ENCODE data around the gene CPNE4. TPM values are rescaled to one million over a fixed set of nuclear protein-coding genes. Genes with fewer than 3 reads are reported as not detected.

CPNE4 gene
- total and polyA plus RNA-seq, 2 donors (not counting 3 experiments of a cell fraction or from before 2014, with no cell fraction given) = not detected

DNA sequence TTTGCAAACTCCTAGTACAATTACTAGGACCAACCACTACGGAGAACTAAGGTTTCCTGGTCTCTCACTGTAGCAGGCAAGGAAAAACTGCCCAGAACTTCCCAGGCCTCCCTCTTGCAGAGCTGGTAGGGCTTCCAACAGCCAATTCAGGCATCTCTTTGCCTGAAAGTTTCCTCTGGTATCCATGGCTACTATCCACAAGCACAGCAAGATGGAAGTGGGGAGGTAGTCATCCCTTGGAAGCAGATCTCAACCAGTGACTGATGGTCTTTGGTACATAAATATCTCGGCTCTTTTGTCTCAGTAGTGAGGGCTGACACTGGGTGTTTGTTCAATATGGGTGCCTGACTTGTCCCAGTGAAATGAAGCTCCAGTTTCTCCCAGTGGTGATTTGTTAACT, 330.7 kb downstream of the CPNE4 start:
- no peak overlapping the region for H2AFZ ChIP-seq (ENCODE audit: low read depth, low read length)
- DNase-seq (ENCODE audit: low read depth, low spot score) = no peak
- no peaks in the 10 kb centered on the region for H3K27me3 ChIP-seq (ENCODE audit: control insufficient read depth in 2 of 2, insufficient read depth in 2 of 2, low read length in 2 of 2)
- H3K4me1 ChIP-seq (ENCODE audit: control insufficient read depth, extremely low read depth, insufficient read depth, low read length) = no peaks in the 10 kb centered on the region
- no peak for FAIRE-seq
- no peaks in the 10 kb centered on the region for H3K9me1 ChIP-seq (replicated peaks; ENCODE audit: control insufficient read depth, extremely low read depth, insufficient read depth, low read length)
- ChIA-PET POLR2A (no interaction called here), CTCF (no interaction called here)
- H3K79me2 ChIP-seq (ENCODE audit: control insufficient read depth, insufficient read depth, low read length) = no peaks in the 10 kb centered on the region
- intact Hi-C loops (cut with micrococcal nuclease) = no loop called here
- no peak overlapping the region for H3K9ac ChIP-seq (replicated peaks; ENCODE audit: extremely low read depth, insufficient read depth, low read length)
- H3K36me3 ChIP-seq (ENCODE audit: control insufficient read depth in 2 of 2, extremely low read depth in 1 of 2, insufficient read depth in 2 of 2, low read length in 2 of 2) = no peaks in the 10 kb centered on the region
- no peaks in the 10 kb centered on the region for H3K9me3 ChIP-seq (replicated peaks; ENCODE audit: control insufficient read depth, insufficient read depth, low read length)
- no peak overlapping the region for H3K4me3 ChIP-seq (replicated peaks in 1 of 3; ENCODE audit: insufficient read depth in 1 of 3, low read depth in 1 of 3, low read length in 3 of 3)
- TF ChIP-seq EZH2 (IDR thresholded peaks at IDR 0.05; ENCODE audit: borderline replicate concordance, low read depth, low read length, severe bottlenecking) (no peak), JUN (IDR thresholded peaks at IDR 0.05; ENCODE audit: borderline replicate concordance, insufficient read depth, insufficient read length, low read depth) (no peak), CTCF (IDR thresholded peaks at IDR 0.05; ENCODE audit: extremely low read depth in 1 of 2, insufficient read depth in 1 of 2, low read depth in 1 of 2, low read length in 2 of 2) (no peak), MAX (IDR thresholded peaks at IDR 0.05; ENCODE audit: insufficient read depth, insufficient read length) (no peak), MYC (IDR thresholded peaks at IDR 0.05; ENCODE audit: low read depth, low read length) (no peak), POLR2AphosphoS5 (IDR thresholded peaks at IDR 0.05; ENCODE audit: insufficient read depth, low read depth, low read length) (no peak), GATA2 (IDR thresholded peaks at IDR 0.05; ENCODE audit: insufficient read depth, insufficient read length, low read depth, low read length) (no peak), POLR2A (IDR thresholded peaks at IDR 0.05; ENCODE audit: low read depth, low read length) (no peak)
- no peak overlapping the region for H3K27ac ChIP-seq (ENCODE audit: insufficient read depth, low read depth, low read length)
- dilution Hi-C loops (cut with MboI; ENCODE audit: extremely low pct_ligation_motif_present, low sequenced_read_pairs) = no loop called here
- H4K20me1 ChIP-seq (replicated peaks; ENCODE audit: control insufficient read depth, extremely low read depth, insufficient read depth, low read length) = no peaks in the 10 kb centered on the region
- no TSS peak for BruUV-seq (replicated peaks)
- no peak overlapping the region for H3K4me2 ChIP-seq (ENCODE audit: insufficient read depth, low read length)

Data from endothelial cell of umbilical vein (primary cell).